ENCODE data around the gene CLDN4. TPM values are rescaled to one million over a fixed set of nuclear protein-coding genes. Genes with fewer than 3 reads are reported as not detected.

The CLDN4 gene
- polyA plus RNA-seq, 1 experiment = 0.15 TPM

DNA sequence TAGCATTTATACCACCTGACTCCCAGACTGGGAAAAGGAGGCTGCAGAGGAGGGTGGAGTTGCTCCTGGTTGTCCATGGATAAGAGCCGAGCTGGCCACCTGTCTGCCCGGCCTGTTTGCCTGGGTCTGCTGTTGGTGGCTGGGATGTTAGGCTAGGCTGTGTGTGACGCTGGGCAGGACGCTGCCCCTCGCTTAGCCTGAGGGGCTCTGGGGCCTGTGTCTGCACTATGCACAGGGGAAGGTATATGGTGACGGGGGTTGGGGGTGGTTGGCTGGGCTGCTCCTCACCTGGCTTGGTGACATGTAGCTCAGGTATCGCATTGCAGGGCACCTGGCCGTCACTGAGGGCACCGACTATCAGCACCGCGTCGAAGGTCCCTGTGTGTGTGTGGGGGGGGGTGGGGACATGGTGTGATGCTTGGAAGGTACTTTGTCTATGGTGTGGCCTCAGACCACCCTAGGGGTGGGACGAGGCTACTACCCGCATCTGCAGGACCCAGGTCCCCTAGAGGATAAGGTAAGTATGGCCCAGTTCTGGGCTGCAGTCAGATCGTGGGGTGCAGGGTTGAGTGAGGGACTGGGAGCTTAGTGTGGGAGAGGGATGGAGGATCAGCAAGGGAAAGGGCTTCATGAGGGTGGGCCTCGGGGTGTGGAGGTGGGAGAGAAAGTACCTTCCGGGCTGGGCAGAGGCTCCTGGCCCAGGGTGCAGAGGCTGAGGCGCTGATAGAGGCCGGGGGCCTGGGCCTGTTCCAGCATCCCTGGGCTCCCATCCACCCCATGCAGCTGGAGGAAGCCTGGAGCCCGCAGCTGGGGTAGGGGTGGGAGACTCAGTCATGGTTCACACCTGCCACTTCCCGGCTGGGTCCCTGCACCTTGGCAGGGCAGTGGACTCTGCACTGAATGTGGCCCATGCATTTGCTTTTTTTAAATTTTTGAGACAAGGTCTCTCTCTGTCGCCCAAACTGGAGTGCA is 9.2 kb downstream of the CLDN4 start:
- no peak overlapping the region for H3K27ac ChIP-seq (ENCODE audit: low read depth, low read length)
- no peak for TF ChIP-seq CTCF (IDR thresholded peaks at IDR 0.05; ENCODE audit: low read depth, low read length)
- ChIA-PET CTCF (interaction anchor here (1.0 kb wide), 1 partner anchor 15 kb away, joined by 5 read pairs; no protein-coding TSS in a partner anchor), POLR2A (no interaction called here)
- no peaks in the 10 kb centered on the region for H3K27me3 ChIP-seq (ENCODE audit: control insufficient read depth, insufficient read depth, low read length)
- no peaks in the 10 kb centered on the region; the same call in 1 of the 2 replicates for H3K9me3 ChIP-seq (ENCODE audit: control insufficient read depth, insufficient read depth, low read length)
- DNase-seq (ENCODE audit: low read depth, low spot score) = no peak
- no peak overlapping the region for H3K4me3 ChIP-seq (ENCODE audit: low read depth, low read length)

- H3K27me3 ChIP-seq (ENCODE audit: control insufficient read depth, insufficient read depth, low read length) = no peaks in the 10 kb centered on the region
- no peak overlapping the region for H3K27ac ChIP-seq (ENCODE audit: low read depth, low read length)
- no peak overlapping the region for H3K4me3 ChIP-seq (ENCODE audit: low read depth, low read length)
- ChIA-PET POLR2A (no interaction called here), CTCF (interaction anchor here (1.0 kb wide), 1 partner anchor 14 kb away, joined by 5 read pairs; no protein-coding TSS in a partner anchor)
- DNase-seq (ENCODE audit: low read depth, low spot score) = no peak
- TF ChIP-seq CTCF (IDR thresholded peaks at IDR 0.05; ENCODE audit: low read depth, low read length) = no peak
- no peaks in the 10 kb centered on the region; the same call in 1 of the 2 replicates for H3K9me3 ChIP-seq (ENCODE audit: control insufficient read depth, insufficient read depth, low read length)
Observed at GRCh38 chr7:73840715-73841379, 10.1 kb downstream of the CLDN4 start.

DNA sequence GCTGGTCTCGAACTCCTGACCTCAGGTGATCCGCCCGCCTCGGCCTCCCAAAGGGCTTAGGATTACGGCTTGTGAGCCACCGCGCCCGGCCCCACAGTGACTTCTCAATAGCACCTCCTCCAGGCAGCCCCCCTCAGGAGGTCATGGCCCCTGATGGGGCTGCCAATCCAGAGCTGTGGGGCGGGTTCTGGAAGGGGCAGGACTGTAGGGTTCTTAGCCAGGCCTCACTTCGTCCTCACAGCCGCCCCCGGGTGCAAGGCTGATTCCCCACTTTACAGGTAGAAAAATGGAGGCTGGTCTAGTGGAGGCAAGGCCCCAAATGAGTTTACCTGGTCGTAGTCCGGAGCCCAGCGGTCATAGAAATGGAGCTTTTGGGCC is 10.9 kb downstream of the CLDN4 start:
- Histone ChIP-seq H3K9me3 (ENCODE audit: control insufficient read depth, insufficient read depth, low read length) (no peaks in the 10 kb centered on the region; the same call in 1 of the 2 replicates), H3K27ac (ENCODE audit: low read depth, low read length) (no peak overlapping the region), H3K4me3 (ENCODE audit: low read depth, low read length) (peak overlapping the region; percentile 75), H3K27me3 (ENCODE audit: control insufficient read depth, insufficient read depth, low read length) (no peaks in the 10 kb centered on the region)
- POLR2A ChIA-PET = interaction anchor here (1.3 kb wide), 1 partner anchor 9 kb away, joined by 5 read pairs; no protein-coding TSS in a partner anchor
- no peak for TF ChIP-seq CTCF (IDR thresholded peaks at IDR 0.05; ENCODE audit: low read depth, low read length)
- no peak for DNase-seq (ENCODE audit: low read depth, low spot score)
- CTCF ChIA-PET = interaction anchor here (1.4 to 1.6 kb wide), 2 partner anchors 9 to 13 kb away, joined by 4 to 9 read pairs; no protein-coding TSS in a partner anchor

DNA sequence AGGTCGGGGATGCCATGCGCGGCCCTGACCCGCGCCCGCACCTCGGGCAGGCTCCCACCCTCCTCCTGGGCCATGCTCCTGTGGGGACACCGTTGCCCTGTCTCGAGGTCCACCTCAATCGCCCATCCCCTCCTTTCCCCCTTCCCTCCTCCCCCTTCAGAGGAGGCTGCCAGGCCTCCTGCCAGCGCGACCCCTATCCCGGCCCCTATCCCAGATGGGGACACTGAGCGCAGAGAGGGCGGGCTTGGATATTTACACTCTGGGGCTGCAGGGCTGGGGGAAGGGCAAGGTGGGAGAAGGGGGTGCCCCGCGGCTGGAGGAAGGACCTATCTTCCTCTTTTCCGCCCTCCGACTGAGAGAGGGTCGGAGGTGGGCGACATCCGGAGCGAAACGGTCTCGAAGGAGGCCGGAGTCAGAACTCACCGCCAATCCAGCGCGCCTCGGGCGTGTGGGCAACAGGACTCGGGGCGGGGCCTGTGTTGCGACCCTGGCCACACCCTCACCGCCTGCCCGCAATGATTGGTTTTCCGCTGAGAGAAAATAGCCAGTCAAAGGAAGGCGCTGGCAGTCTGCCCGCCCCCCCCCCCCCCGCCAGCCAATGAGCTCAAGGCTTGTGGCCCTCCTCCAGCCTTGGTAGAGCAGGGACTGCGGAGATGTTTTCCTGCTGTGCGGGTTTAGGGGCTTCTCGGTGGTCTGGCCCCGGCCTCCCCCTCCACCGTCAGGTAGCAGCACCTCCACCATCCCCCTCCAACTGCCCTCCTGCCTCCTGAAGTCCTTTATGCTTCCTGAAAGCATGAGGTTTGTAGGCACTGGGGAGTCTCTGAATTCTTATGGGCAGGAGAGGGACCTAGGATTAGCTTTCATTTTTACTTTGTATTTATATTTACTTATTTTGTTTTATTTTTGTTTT is 11.5 kb downstream of the CLDN4 start, which contains the start of gene METTL27:
TSS of gene METTL27 (minus strand) at position 450 of the 910 bp plus-strand sequence. CDS start at position 74, 376 bp downstream.
- ChIA-PET POLR2A (interaction anchor here (0.5 to 1.3 kb wide), 6 partner anchors 8 to 215 kb away, joined by 3 to 7 read pairs (median 5); no protein-coding TSS in a partner anchor), CTCF (interaction anchor here (1.3 to 1.6 kb wide), 3 partner anchors 8 to 30 kb away, joined by 4 to 9 read pairs (median 4); no protein-coding TSS in a partner anchor)
- TF ChIP-seq CTCF (IDR thresholded peaks at IDR 0.05; ENCODE audit: low read depth, low read length) = no peak
- Histone ChIP-seq H3K4me3 (ENCODE audit: low read depth, low read length) (peak within 1 kb of the TSS; percentile 75), H3K9me3 (ENCODE audit: control insufficient read depth, insufficient read depth, low read length) (no peaks in the 10 kb centered on the region; the same call in 1 of the 2 replicates), H3K27ac (ENCODE audit: low read depth, low read length) (peak within 1 kb of the TSS; percentile 47), H3K27me3 (ENCODE audit: control insufficient read depth, insufficient read depth, low read length) (no peaks in the 10 kb centered on the region)
- peak; percentile 76 for DNase-seq (ENCODE audit: low read depth, low spot score)
